Activated CD4-positive, alpha-beta T cell treated with anti-CD3 and anti-CD28 coated beads for 1 hour (primary cell): ENCODE results near the gene ARHGAP28.

Experiments
- DNase-seq: peaks from one replicate; pipeline ENCODE4 v3.0.0-alpha.2; 2020

ARHGAP28 gene

GRCh38 chr18:6729247-6730091 is at the start of gene ARHGAP28:
Gene ARHGAP28, plus strand, starts transcription at chr18:6729716. Its CDS starts 106 bp downstream, at chr18:6729822.
- no peak for DNase-seq

GRCh38 chr18:6681331-6681875 is 48.1 kb upstream of the ARHGAP28 start:
- DNase-seq = no peak

- DNase-seq = no peak
These were observed 46.9 kb upstream of the ARHGAP28 start for GRCh38 chr18:6682437-6683111.

GRCh38 chr18:6683112-6683876 is 46.2 kb upstream of the ARHGAP28 start:
- DNase-seq = no peak

GRCh38 chr18:6687676-6688075 is 41.8 kb upstream of the ARHGAP28 start:
- DNase-seq = no peak

GRCh38 chr18:6708890-6709289 is 20.6 kb upstream of the ARHGAP28 start:
- DNase-seq = no peak

GRCh38 chr18:6711467-6711866 is 18.0 kb upstream of the ARHGAP28 start:
- no peak for DNase-seq

GRCh38 chr18:6712401-6712800 is 17.1 kb upstream of the ARHGAP28 start:
- no peak for DNase-seq

- no peak for DNase-seq
These were observed 15.5 kb upstream of the ARHGAP28 start for GRCh38 chr18:6714010-6714409.

- DNase-seq = no peak
These were observed 11.2 kb upstream of the ARHGAP28 start for GRCh38 chr18:6718267-6718666.

GRCh38 chr18:6719098-6719846 is 10.2 kb upstream of the ARHGAP28 start:
- no peak for DNase-seq

GRCh38 chr18:6719910-6720683 is 9.4 kb upstream of the ARHGAP28 start:
- no peak for DNase-seq

- no peak for DNase-seq
These were observed 7.8 kb upstream of the ARHGAP28 start for GRCh38 chr18:6721755-6722154.

- DNase-seq = no peak
These were observed 6.8 kb upstream of the ARHGAP28 start for GRCh38 chr18:6722690-6723089.

- DNase-seq = no peak
These were observed 5.2 kb upstream of the ARHGAP28 start for GRCh38 chr18:6724331-6724730.

GRCh38 chr18:6728331-6728730 is 1.2 kb upstream of the ARHGAP28 start:
- no peak for DNase-seq

GRCh38 chr18:6728809-6729246 is 688 bp upstream of the ARHGAP28 start:
- no peak for DNase-seq

GRCh38 chr18:6730416-6731221 is 1.1 kb downstream of the ARHGAP28 start:
- DNase-seq = no peak

- DNase-seq = no peak
These were observed 1.7 kb downstream of the ARHGAP28 start for GRCh38 chr18:6731222-6731596.

GRCh38 chr18:6732952-6733351 is 3.4 kb downstream of the ARHGAP28 start:
- DNase-seq = no peak

- no peak for DNase-seq
These were observed 4.2 kb downstream of the ARHGAP28 start for GRCh38 chr18:6733758-6734157.
